GM12801 (cell line): ENCODE measurements around the gene YPEL1.

Source experiments
- CTCF ChIP-seq: IDR thresholded peaks from one replicate; pipeline ENCODE4 v1.5.1; 2011; ENCODE audit warnings: control low read depth; ENCODE audit not compliant: insufficient read length; ENCODE audit errors: extremely low read depth

Gene YPEL1

GRCh38 chr22:21652547-21653545 lies 82.7 kb downstream of the YPEL1 start:
- no peak for TF ChIP-seq CTCF

- no peak for TF ChIP-seq CTCF
Measured at GRCh38 chr22:21652010-21652546, 83.5 kb downstream of the YPEL1 start.

- TF ChIP-seq CTCF: no peak
Measured at GRCh38 chr22:21651521-21652009, 84.0 kb downstream of the YPEL1 start.

GRCh38 chr22:21650823-21651520 lies 84.6 kb downstream of the YPEL1 start:
- TF ChIP-seq CTCF: no peak

- TF ChIP-seq CTCF: no peak
Measured at GRCh38 chr22:21650280-21650679, 85.3 kb downstream of the YPEL1 start.
